GM18507 (cell line): ENCODE measurements around the gene ASB6.
"Not testable (repeated sequence)": the region's sequence is repeated elsewhere in the genome, so short reads cannot be mapped to it uniquely, and the experiment has no call there.

Experiments
- DNase-seq: peaks from one replicate; pipeline ENCODE4 v3.0.0; 2011; ENCODE audit warnings: low read depth; ENCODE audit not compliant: insufficient read length; ENCODE audit errors: extremely low spot score
- FAIRE-seq: peaks from 2 replicates; lab custom pipeline; 2011; peaks lifted over from hg19 to GRCh38; lab: Jason Lieb, UNC

The ASB6 gene

DNA sequence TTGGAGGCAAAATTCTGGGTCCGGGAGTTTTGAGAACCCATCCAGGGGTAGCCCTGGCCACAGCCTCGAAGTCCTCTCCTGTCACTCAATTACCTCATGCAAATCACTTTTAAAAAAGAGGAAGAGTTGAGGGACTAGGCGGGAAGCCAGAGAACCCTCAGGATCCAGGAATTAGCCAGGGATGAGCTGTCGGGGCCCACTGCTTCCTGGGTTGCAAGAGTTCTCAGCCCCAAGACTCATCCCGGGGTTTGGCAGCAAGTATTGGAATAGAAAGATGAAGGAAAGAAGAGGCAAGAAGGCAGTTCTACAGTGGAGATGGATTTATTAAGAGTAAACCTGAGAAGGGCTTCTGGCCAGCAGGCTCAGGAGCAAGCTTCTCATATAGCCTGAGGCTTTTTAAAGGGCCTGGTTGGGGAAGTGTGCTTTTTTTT lies 46.6 kb downstream of the ASB6 start:
- no peak for DNase-seq
- FAIRE-seq = no peak

DNA sequence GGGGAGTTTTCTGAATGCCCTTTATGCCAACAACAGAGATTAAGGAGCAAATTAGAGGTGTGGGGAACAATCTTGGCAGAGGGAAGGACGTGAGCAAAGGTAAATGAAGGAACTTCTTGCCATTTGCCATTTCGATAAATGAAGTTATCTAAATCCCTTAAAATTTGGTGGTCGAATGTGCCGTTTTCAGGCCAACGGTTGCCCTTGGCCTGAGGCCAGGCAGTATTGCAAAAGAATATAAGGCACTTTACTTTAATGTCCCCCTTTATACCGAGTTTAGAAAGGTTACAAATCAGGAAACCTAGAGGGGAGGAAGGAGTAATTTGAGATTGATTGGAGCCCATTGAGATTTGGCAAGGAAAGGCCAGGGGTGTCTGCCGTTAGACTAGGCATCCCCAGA lies 47.3 kb downstream of the ASB6 start:
- DNase-seq (no peak), FAIRE-seq (no peak)

DNA sequence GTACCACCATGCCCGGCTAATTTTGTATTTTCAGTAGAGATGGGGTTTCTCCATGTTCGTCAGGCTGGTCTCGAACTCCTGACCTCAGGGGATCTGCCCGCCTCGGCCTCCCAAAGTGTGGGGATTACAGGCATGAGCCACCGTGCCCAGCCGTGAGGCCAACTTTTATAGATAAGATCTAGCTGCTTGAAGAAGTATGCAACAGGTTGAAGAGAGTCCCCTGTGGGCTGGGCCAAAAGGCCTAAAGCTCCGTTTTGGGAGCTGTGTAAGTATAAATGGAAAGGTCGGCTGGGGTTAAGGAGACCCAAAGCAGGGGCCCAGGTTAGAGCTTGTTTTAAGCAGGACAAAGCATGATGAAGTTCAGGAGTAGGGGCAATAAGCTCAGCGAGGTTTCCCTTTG lies 49.2 kb downstream of the ASB6 start:
- not testable (repeated sequence) for FAIRE-seq

DNA sequence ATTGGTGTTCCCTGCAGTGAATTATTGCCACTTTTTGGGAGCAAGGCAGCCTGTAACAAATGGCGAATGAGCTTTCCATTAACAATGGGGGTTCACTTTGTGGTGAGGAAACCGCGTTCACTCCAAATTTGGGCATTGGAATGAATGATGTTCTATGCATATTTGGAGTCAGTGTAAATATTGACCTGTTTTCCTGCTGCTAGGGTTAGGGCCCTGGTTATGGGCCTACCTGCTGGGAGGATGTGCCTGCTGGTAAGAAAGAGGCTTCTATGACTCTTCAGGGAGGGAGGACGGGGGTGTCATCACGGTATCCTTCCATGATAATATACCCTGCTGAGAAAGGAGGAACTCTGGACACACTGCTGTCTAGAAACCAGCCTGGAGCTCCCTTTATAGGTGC lies 50.0 kb downstream of the ASB6 start:
- FAIRE-seq = no peak
- DNase-seq = no peak

More for the DNA sequence above, 49.2 kb downstream of the ASB6 start:
- DNase-seq = not testable (repeated sequence)

DNA sequence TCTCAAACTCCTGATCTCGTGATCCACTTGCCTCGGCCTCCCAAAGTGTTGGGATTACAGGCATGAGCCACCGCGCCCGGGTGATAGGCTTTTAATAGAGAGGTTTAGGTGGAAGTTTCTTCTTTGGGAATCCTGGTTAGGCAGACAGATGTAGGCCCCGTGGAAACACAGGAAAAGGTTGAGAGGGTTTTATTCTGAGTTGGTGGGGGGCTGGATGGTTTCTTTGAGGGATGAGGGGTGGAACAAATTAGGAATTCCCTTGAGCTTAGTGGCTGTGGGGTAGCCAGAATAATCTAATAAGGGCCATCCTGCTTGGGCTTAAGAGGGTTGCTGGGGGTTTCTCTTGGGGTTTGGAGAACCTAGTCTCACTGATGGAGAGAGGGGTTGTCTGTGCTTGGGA lies 51.5 kb downstream of the ASB6 start:
- no peak for DNase-seq
- no peak for FAIRE-seq

DNA sequence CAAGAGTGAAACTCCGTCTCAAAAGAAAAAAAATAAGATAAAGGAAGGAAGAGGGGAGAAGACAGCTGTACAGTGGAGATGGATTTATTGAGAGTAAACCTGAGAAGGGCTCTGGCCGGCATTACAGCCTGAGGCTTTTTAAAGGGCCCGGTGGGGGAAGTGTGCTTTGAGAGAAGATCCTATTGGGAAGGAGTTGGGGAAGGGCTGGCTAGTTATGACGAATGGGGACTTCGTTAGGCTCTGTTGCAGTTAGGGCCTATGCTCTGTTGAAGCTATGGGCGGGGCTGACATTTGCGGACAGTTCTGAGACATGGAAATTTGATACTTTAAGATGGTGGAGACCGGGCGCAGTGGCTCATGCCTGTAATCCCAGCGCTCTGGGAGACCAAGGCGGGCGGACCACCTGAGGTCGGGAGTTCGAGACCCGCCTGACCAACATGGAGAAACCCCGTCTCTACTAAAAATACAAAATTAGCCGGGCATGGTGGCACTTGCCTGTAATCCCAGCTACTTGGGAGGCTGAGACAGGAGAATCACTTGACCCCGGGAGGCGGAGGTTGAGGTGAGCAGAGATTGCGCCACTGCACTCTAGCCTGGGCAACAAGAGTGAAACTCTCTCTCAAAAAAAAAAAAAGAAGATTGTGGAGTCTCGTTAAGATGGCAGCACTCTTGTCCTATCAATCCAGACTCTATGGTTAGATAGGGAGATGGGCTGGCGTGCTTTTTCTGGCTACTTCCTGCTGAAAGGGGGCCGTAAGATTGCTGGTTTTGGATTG lies 54.3 kb downstream of the ASB6 start:
- FAIRE-seq = no peak
- no peak for DNase-seq

DNA sequence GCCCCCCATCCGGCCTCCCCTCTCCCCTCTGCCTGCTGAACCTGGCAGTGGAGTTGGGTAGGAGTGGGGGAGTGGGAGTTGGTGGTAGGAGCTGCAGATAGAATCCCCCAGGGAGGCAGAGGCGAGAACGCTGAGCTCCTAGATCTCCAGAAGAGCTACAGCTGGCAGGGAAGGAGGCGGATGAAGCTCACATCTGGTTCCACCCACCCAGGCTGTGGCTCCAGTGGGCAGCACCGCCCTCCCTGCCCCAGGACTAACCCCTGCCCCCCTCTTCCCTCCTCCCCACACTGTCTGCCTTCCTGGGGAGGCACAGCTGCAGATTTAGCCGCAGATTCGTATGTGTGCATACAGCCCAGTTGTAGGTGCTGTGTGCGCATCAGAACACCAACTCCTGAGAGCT lies 55.3 kb downstream of the ASB6 start:
- FAIRE-seq = no peak
- DNase-seq = no peak

DNA sequence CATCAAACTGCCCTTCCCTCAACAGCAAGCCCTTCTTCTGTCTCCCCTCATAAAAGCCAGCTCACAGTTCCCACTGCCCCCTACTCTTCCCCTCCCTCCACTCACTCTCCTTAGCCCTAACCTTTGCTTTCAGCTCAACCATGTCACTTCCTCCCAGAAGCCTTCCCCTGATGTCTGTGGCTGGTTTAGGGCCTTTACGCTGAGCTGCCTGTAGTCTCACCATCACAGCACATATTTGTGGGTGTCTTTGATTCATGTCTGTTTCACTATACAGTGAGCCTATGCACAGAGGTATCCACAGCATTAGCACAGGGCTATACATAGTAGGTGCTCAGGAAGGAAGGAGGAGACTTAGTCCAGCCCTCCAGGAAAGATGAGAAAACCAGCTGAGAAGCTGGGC lies 55.7 kb downstream of the ASB6 start:
- no peak for FAIRE-seq

DNA sequence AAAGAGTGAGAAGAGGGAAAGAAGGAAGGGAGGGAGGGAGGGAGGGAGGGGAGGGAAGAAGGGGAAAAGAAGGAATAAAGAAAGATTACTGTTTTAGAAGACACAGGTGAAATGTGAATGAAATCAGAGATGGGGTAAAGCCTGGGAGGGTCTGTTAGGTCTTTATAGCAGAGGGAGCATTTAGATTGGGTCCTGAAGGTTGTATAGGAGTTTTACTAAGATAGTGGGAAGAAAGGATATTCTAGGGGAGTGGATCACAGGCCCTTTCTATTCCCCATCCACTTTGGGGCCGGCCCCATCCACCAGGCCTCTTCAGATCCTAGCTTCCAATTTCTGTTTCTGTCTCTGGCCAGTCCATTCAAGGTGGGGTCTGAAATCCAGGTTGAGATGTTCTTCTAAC lies 56.6 kb downstream of the ASB6 start:
- no peak for DNase-seq

More for the DNA sequence above, 55.7 kb downstream of the ASB6 start:
- DNase-seq = no peak

More for the DNA sequence above, 56.6 kb downstream of the ASB6 start:
- FAIRE-seq = no peak
